GM21447 (cell line): Measurements from ENCODE around the gene CNTN4.

Source experiments
- ATAC-seq: cut with Tn5 transposase; IDR thresholded peaks from one replicate; pipeline ENCODE4 v1.9.1; 2021; ENCODE audit not compliant: unreplicated experiment

The CNTN4 gene

DNA sequence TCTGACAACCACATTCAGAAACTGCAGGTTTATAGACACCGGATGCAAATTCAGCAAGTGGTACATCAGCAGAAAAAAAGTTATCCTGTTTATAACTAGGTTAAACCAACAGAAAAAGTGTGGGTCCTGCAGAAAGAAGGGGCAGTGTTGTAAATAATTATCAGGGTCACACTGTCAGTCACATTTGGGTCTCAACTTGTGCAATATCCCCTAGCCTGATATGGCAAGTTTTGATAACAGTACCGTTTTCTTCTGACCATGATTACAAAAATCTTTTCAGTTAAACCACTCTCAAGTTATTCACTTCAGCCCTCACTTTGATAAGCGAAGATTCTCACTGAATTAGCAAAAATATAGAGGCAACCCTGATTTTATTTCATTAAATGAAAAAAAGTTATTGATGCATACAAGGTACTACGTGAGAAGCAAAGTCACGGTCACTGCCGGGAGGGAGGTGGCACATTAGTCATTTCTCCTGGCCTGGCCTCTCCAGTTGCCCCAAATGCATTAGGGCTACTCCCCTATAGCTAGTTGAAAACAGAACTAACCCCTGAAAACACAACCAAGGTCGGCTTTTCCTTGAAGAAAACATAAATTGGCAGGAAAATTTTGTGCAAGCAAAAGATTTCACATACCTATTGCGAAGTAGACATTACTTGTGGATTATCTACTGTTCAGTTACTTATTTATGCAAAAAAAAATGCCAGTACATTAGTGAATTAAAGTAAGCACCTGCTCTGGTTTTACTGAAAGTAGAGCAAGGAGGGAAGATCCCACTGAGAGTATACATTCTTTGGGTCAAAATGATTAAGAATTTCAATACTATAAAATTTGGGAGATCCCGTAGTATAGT, 982.9 kb downstream of the CNTN4 start:
- ATAC-seq, result peak; percentile 52

DNA sequence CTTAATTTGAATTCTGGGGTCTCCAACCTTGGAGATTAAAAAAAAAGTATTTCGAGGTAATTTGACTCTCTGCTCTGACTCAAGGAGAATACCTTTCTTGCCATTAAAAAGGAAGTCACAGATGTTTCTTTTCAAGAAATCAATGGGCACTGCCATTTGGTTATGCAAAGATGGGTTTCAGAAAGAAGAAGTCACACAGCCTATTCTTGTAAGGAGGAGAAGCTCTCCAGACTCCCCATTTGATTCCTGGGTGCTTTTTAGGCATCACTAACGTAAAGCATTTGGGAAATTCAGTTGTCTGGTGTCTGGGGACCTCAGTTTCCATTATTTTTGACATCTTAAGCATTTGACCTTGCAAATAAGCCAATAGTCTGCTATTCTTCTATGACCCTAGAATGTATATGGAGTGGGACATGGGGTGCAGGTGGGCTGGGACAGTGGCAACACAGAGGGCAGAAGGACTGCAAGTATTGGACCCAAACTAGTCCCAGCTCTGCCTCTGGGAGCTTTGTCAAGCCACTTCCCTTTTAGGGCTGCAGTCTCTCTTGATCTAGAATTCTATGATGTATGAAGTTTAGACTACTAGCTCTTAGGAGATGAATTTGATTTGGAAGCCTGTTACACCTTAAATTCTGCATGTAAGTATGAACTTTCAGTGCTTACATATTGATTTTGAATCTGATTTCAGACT, 983.7 kb downstream of the CNTN4 start:
- peak; percentile 87 for ATAC-seq

DNA sequence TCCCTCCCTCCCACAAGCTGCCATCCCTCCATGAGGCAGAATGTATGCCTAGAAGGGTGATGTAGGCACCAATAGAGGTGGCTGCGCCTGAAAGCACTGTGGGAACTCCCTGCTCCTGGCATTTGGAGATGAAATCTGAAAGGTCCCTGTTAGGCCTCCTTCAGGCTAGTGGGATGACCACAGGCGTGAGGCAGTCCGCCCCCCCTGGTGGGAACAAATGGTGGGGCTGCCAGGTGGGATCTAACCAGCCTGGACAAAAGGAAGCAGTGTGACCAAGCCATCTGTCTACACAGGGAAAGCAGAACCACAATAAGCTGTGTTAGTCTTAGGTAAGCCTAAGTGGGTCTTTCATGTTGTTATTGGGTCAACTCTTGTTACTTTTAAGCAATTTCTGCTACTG, 986.2 kb downstream of the CNTN4 start:
- ATAC-seq, result no peak

DNA sequence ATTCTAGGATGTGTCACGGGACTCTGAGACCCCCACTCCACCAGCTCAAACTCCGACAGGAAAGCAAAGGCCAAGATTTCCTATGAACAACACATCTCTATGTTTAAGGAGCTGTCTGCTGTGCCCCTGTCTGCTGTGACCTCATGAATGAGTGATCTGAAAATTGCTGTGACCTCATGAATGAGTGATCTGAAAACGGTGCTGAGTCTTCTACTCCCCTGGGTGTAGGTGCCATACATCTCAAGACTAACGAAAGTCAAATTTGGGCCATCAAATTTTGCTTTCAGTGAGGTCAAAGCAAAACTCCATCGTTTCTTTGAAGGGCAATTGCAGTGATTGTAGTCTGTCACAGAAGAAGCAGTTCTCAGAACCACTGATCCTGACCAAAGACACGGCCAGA, 987.1 kb downstream of the CNTN4 start:
- ATAC-seq, result no peak

DNA sequence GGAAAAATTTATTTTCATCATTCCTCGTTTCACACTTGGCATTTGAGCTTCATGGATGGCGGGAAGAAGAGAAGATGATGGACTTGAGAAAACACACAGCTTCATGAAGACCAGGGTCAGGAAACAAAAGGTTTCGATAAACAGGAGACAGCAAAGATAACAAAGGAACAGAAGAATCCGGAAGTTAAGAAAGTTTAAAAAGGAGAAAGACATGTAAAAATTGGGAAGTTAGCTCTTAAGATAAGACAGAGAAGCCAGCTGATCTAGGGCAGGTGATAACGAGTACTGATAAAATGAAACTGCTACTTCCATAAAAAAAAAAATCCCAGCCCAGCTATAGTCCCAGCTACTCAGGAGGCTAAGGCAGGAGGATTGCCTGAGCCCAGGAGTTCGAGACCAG, 987.6 kb downstream of the CNTN4 start:
- no peak for ATAC-seq

DNA sequence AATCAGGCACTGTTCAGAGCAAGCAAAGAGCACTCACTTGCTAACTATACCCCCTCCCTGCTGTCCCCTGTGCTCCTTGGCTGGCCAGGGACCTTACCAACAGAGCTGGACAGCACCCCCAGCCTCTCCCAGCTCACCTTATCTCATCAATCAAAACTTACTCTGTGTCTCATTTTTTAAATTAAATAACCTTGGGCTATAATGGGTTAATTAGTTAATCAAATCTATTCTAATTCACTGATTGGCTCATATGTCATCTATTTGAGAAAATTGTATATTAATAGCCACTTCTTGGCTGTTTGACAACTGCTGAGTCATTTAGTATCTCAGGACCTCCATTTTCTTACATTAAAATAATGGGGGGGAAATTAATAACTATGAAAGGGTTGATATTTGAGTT, 988.6 kb downstream of the CNTN4 start:
- ATAC-seq, result no peak

DNA sequence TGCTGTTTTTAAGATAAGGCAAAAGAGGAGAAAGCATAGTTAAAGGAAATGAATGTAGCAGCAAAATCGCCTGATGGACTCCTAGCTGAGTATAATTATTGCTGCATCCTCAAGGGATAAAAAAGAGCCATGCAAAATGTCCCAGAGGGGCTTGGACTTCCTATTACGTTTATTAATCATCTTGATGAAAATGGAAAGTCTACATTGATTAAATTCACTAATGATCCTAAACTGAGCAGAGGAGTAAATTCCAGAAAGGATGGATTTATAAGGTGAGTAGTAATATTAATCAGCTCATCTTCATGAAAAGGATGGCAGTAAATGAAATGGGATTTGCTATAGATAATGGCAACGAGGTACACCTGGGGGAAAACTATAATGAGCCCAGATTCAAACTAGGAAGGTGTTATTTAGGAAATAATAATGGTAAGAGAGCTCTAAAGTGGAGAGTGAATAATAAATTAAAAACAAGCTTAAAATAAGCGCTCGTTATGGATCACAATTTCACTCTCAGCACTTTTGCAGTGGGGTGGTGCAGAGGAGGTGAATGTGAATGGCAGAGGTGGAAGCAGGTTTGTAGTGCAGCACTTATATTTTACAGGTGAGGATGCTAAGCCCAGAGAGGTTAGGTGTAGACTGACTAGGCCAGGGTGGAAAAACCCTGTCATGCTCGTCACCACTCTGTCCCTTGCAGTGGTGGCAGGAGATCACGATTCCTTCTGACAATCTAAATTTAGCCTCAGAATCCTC, 989.2 kb downstream of the CNTN4 start:
- ATAC-seq, result no peak

DNA sequence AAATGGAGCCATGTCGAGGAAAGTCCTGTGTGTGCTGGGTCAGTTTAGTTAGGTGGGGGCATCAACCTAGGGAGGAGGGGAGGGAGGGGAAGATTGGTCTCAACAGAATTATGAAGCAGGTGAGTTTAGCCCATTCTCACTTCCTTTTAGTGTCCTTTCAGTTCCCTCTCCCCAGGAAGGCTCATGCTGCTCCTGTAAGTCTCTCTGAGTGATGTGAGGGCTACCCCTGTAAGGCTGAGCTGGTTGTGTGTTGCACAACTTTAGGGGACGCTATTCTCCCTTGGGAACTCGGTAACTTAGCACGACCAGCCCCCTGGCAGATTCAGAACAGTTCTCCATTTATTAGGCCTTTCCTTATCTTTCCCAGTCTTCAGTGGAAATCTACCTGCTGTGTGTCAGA, 990.4 kb downstream of the CNTN4 start:
- peak; percentile 99 for ATAC-seq

DNA sequence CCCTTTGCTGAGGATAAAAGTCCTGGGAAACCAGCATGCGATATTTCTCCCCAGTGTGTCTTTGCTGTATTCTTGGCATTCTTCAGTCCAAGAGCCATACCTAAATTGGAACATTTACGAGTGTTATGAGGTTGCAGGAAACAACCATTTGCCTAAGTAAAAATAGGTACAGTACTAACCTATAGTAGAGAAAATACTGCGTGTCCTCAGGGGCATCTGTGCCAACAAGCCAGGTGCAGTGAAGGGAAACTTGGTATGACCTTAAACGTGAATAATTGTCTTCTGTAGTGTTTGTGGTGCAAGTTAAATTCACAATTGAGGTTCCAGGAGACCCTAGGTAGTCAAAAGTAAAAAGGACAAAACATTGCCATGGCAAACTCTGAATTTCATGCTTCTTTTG, 999.3 kb downstream of the CNTN4 start:
- no peak for ATAC-seq

DNA sequence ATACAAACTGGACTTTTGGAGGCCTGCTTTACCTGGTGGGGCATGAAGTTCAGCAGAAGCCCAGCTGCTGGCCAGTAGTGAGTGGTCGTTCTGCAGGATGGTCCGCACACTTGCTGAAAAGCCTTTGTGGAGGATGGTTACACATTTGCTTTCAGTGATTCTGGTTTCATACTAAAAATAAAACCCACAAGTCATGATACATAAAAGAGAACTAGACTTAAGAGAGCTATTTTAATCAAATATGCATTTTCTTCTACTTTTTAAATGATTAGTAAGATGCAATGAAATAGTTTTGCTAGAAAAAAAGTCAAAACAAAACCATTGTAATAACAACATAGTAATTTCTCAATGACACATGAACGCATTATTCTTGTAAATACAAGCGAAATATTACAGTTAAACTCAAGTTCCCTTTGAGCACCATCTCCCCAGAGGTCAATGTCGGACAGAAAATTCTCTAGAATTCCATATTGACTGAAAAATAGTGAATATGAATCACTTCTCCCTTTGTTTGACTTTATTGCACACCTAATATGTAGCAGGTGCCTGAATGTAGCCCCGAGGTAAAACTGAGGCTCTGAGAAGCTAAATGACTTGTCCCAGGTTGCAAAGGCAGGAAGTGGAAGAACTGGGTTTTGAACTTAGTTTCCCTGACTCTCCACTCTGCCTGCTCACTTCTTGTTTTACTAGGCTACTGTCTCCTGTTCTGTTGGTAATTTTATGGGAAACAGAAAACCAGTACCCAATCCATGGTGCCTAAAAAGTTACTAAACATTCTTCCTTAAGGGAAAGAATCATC, 1003.2 kb downstream of the CNTN4 start:
- peak; percentile 62 for ATAC-seq

DNA sequence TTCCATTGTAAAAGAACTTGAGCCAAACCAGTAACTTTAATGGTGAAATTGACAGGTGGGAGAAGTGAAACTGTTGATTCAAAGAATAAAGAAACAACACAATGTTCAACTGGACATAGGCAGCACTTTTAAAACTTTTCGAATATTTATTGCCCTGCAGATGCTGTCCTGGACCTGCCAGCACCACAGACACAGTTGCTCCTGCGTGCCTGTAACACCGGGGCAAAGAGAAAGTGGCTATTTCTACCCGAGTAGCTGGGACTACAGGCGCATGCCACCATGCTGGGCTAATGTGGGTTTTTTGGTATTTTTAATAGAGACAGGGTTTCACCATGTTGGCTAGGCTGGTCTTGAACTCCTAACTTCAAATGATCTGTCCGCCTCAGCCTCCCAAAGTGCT, 1004.1 kb downstream of the CNTN4 start:
- no peak for ATAC-seq

DNA sequence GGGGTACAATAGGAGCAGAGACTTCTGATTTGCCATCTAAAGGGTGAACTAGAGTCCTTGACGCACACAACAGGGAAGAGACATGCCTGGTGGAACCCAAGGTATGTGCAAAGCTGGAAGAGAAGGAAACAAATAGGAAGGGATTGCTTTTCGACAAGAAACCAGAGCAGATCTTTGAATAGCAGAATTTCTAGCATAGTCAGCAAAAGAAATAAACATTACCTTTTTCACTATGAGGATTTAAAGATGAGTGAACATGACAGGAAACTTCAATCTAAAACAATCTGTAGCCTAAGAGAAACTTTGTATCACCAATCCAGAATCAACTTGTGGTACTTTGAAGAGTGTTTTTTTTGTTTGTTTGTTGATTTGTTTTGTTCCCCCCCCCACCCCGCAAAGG, 1006.6 kb downstream of the CNTN4 start:
- ATAC-seq, result no peak

DNA sequence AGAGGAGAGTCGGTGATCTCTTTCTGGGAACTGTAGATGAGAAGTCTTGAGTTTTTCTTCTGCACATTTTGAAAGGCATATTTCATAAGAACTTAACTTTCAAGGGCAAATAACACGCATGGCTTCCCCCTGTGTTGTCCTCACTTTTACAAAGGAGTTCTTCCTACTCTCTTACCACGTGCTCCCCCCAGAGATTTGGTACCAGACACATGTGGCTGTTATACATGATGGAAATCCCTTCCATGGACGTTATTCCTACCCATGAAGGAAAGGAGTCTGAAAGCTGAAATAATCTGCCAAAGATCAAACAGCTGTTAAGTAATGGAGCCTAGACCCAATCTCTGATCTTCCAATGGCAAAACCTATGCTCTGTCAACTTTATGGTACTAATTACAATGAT, 1007.1 kb downstream of the CNTN4 start:
- no peak for ATAC-seq

DNA sequence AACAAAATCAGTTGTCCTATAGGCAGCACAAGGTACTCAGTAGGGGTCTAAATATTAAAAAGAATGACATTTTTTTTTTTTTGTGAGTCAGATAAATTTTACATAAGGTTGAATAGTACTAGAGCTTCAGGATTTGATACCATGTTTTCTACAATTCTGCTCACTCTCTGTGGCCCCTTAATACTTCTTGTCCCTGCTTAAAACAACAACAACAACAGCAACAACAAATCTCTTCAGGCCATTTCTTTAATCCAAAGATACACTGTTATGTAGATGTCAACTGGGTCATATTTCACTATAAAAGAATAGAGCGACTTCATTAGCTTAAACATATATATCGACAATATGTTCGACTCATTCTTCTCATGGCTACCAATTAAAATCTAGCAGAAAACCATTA, 1008.5 kb downstream of the CNTN4 start:
- ATAC-seq, result no peak
